ENCODE measurements around the gene IL11.
A peak's percentile ranks its signal among the peaks of the same experiment; 100 is the strongest.

Gene IL11

DNA sequence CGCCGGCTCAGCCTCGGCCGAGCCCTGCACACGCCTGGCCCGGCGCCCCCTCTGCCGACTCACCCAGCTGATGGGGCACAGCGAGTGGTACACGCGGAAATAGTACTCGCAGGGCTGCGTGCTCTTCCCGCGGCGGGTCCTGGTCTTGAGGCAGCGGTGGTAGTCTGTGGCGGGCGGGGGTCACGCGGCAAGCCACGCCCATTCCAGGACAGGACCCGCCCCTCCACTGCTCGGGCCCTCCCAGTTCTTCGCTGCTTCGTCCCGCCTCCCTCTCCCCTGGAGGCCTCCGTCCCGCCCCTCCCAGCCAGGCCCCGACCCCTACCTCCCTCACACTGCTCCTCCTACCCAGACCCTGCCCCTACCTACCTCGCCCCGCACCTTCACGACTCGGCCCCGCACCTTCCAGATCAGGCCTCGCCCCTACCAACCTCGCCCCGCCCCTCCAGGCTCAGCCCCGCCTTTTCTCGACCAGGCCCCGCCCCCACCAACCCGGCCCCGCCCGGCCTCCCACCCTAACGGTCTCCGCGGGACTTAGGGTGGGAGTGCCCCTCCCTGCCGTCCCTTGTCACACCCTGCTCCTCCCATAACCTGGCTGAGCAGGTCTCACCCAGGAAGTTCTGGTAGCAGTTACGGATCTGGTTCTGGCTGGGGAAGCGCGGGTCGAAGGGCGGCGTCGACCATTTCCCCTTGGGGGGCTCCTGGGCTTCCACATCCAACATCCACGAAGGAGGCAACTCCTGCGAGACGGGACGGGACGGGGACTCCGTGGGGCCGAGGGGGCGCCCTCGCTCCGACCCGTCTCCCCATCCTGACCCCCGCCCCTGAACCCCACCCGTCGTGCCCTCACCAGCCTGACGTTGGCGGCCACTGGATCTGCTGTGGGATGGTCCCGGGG lies 16.2 kb downstream of the IL11 start:
- peak overlapping the region; percentile 34 for H3K4me3 ChIP-seq (ENCODE audit: severe bottlenecking)
- DNase-seq (ENCODE audit: low spot score) (peak; percentile 70), ATAC-seq (ENCODE audit: low read depth) (peak; percentile 71)
- H3K4me1 ChIP-seq (ENCODE audit: insufficient read depth, poor library complexity, severe bottlenecking) = peaks cover 13% of the 10 kb centered on the region
- H3K27me3 ChIP-seq (ENCODE audit: insufficient read depth, poor library complexity, severe bottlenecking) = no peaks in the 10 kb centered on the region
- no peaks in the 10 kb centered on the region for H3K9me3 ChIP-seq (ENCODE audit: severe bottlenecking)
- TF ChIP-seq, protein P1, sequence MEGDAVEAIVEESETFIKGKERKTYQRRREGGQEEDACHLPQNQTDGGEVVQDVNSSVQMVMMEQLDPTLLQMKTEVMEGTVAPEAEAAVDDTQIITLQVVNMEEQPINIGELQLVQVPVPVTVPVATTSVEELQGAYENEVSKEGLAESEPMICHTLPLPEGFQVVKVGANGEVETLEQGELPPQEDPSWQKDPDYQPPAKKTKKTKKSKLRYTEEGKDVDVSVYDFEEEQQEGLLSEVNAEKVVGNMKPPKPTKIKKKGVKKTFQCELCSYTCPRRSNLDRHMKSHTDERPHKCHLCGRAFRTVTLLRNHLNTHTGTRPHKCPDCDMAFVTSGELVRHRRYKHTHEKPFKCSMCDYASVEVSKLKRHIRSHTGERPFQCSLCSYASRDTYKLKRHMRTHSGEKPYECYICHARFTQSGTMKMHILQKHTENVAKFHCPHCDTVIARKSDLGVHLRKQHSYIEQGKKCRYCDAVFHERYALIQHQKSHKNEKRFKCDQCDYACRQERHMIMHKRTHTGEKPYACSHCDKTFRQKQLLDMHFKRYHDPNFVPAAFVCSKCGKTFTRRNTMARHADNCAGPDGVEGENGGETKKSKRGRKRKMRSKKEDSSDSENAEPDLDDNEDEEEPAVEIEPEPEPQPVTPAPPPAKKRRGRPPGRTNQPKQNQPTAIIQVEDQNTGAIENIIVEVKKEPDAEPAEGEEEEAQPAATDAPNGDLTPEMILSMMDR (IDR thresholded peaks at IDR 0.05; ENCODE audit: poor library complexity, severe bottlenecking) = no peak
- no peaks in the 10 kb centered on the region for H3K36me3 ChIP-seq (ENCODE audit: low read depth)
- peak overlapping the region; percentile 41 for H3K27ac ChIP-seq (ENCODE audit: poor library complexity, severe bottlenecking)

DNA sequence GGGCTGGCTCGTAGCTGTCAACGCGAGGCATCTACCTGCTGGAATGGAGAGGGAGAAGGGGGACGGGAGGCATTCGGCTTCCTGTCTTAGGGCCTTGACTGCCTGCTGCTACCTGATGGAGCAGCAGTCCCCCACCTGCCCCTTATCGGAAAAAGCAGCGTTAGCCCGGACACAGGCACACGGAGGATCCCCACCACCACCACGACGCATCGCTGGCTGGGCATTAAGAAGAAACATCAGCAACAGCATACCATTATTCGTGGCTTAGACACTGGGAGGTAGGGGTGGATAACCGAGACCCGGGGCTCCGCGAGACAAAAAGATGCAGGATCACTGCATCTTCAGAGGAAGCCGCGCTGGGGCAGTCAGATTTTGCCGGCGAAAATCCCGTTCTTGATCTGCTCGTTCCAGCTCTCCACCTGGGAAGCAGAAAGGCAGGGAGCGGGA lies 16.9 kb downstream of the IL11 start:
- Histone ChIP-seq H3K4me3 (ENCODE audit: severe bottlenecking) (peak overlapping the region; percentile 34), H3K27ac (ENCODE audit: poor library complexity, severe bottlenecking) (no peak overlapping the region), H3K4me1 (ENCODE audit: insufficient read depth, poor library complexity, severe bottlenecking) (peaks cover 13% of the 10 kb centered on the region), H3K9me3 (ENCODE audit: severe bottlenecking) (no peaks in the 10 kb centered on the region), H3K36me3 (ENCODE audit: low read depth) (no peaks in the 10 kb centered on the region), H3K27me3 (ENCODE audit: insufficient read depth, poor library complexity, severe bottlenecking) (no peaks in the 10 kb centered on the region)
- ATAC-seq (ENCODE audit: low read depth) (peak; percentile 7; the same call in 2 of the 3 replicates), DNase-seq (ENCODE audit: low spot score) (no peak)
- TF ChIP-seq, protein P1 (IDR thresholded peaks at IDR 0.05; ENCODE audit: poor library complexity, severe bottlenecking) = no peak

DNA sequence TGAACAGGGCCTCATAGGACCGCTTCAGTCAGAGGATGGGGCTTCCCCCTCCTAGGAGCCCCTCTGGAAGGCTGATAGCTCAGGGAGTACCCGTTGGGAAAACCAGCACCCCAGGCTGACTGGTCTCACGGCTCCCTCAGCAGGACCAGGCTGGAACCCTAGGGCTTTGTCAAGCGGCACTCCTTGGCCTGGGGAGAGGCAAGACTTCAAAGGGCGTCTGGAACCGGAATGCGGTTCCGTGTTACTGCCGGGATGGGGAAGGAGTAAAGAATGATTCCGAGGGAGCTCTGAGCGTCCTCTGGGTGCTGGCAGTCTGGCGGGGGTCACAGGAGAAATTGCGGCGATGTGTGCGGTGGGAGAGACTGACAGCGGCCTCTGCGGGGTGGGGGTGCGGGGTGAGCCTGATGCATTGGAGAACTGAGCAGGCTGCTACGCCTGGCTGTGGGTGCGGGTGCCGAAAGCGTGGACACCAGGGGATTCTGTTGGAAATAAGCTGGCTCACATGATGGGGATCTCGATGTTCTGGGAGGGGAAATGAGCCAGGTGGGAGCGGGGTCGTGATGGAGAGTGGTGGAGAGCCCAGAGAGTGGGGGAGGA lies 17.6 kb downstream of the IL11 start:
- Histone ChIP-seq H3K36me3 (ENCODE audit: low read depth) (no peaks in the 10 kb centered on the region), H3K9me3 (ENCODE audit: severe bottlenecking) (no peaks in the 10 kb centered on the region), H3K27ac (ENCODE audit: poor library complexity, severe bottlenecking) (no peak overlapping the region), H3K27me3 (ENCODE audit: insufficient read depth, poor library complexity, severe bottlenecking) (no peaks in the 10 kb centered on the region), H3K4me1 (ENCODE audit: insufficient read depth, poor library complexity, severe bottlenecking) (peaks cover 13% of the 10 kb centered on the region), H3K4me3 (ENCODE audit: severe bottlenecking) (no peak overlapping the region)
- ATAC-seq (ENCODE audit: low read depth) (no peak), DNase-seq (ENCODE audit: low spot score) (no peak)
- TF ChIP-seq, protein P1 (IDR thresholded peaks at IDR 0.05; ENCODE audit: poor library complexity, severe bottlenecking) = no peak

DNA sequence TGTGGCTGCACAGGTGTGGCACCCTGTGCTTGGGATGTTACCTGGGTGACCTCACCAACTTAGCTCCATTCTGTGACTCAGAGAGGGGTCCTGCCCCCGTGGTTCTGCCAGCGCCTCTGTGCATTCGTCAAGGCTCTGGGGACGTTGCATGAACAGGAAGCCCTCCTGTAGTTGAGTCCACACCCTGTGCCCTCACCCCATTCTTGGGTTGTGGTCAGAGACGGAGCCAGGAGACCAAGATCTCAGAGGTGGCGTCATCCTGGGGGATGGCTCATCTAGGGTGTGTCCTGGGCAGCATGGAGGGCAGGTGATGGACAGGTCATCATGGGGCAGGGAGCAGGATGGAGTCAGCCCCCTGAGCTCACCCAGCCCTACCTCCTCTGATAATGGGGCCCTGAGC lies 18.2 kb downstream of the IL11 start:
- peak; percentile 88 for DNase-seq (ENCODE audit: low spot score)
- H3K9me3 ChIP-seq (ENCODE audit: severe bottlenecking) = no peaks in the 10 kb centered on the region
- H3K27me3 ChIP-seq (ENCODE audit: insufficient read depth, poor library complexity, severe bottlenecking) = no peaks in the 10 kb centered on the region
- H3K4me1 ChIP-seq (ENCODE audit: insufficient read depth, poor library complexity, severe bottlenecking) = peaks cover 13% of the 10 kb centered on the region
- no peaks in the 10 kb centered on the region for H3K36me3 ChIP-seq (ENCODE audit: low read depth)
- no peak overlapping the region for H3K4me3 ChIP-seq (ENCODE audit: severe bottlenecking)
- TF ChIP-seq, protein P1 (IDR thresholded peaks at IDR 0.05; ENCODE audit: poor library complexity, severe bottlenecking) = no peak
- peak overlapping the region; percentile 10 for H3K27ac ChIP-seq (ENCODE audit: poor library complexity, severe bottlenecking)
- ATAC-seq (ENCODE audit: low read depth) = peak; percentile 64

Measured in RWPE2 (cell line).